GM12874 (cell line): Measurements from ENCODE around the gene PTH.

Experiments used
- TF ChIP-seq, protein P1 (sequence below): IDR thresholded peaks from 2 replicates; pipeline ENCODE4 v1.5.1; 2011; ENCODE audit warnings: low read depth, mild to moderate bottlenecking, control low read depth, low read length, moderate library complexity; ENCODE audit not compliant: insufficient read depth

PTH gene

DNA sequence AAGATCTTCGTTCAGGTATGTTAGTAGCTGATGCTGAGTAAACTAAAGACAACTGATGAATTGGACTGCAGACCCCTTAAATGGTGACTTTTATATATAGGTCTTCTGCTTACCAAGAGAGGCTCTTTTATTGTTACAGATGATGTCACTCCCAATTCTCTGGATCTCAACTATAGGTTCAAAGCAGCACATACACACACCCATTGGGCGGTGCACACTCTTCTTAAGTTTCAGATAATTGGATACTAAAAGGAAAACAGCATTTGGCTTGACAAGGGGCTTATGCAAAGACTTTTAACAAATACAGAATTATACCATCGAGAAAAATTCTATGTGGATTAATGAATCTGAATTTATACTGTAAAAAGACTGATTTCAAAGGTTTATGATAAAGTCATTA lies at the start of gene PTH:
TSS of gene PTH (minus strand) at position 69 of the 400 bp plus-strand sequence. CDS start 3,142 bp downstream, outside the sequence.
- TF ChIP-seq, protein P1, sequence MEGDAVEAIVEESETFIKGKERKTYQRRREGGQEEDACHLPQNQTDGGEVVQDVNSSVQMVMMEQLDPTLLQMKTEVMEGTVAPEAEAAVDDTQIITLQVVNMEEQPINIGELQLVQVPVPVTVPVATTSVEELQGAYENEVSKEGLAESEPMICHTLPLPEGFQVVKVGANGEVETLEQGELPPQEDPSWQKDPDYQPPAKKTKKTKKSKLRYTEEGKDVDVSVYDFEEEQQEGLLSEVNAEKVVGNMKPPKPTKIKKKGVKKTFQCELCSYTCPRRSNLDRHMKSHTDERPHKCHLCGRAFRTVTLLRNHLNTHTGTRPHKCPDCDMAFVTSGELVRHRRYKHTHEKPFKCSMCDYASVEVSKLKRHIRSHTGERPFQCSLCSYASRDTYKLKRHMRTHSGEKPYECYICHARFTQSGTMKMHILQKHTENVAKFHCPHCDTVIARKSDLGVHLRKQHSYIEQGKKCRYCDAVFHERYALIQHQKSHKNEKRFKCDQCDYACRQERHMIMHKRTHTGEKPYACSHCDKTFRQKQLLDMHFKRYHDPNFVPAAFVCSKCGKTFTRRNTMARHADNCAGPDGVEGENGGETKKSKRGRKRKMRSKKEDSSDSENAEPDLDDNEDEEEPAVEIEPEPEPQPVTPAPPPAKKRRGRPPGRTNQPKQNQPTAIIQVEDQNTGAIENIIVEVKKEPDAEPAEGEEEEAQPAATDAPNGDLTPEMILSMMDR, result no peak

DNA sequence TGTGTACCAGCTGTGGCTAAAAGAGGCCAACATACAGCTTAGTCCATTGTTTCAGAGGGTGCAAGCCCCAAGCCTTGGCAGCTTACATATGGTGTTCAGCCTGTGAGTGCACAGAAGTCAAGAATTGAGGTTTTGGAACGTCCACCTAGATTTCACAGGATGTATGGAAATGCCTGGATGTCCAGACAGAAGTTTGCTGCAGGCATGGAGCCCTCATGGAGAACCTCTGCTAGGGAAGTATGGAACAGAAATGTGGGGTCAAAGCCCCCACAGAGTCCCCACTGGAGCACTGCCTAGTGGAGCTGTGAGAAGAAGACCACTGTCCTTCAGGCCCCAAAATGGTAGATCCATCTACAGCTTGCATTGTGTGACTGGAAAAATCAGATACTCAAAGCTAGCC lies 42.2 kb upstream of the PTH start:
- TF ChIP-seq, protein P1, result no peak

DNA sequence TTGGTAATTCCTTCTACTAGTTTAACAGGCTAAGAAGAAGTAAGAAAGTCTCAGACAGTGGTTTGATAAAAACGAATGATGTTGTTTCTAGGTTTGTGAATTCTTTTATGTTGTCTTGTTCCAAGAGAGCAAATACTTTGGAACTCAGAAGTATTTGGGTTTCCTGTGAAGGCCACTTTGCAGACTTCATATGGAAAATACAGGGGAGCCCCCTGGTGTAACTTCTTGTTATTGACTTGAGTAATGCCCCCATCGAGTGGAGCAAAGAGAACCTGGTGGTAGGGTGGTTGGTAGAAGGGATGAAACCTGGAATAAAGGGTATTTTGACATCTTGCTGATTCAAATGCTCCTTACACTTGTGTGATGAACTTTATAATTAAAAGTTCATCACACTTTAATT lies 40.0 kb upstream of the PTH start:
- TF ChIP-seq, protein P1, result no peak

DNA sequence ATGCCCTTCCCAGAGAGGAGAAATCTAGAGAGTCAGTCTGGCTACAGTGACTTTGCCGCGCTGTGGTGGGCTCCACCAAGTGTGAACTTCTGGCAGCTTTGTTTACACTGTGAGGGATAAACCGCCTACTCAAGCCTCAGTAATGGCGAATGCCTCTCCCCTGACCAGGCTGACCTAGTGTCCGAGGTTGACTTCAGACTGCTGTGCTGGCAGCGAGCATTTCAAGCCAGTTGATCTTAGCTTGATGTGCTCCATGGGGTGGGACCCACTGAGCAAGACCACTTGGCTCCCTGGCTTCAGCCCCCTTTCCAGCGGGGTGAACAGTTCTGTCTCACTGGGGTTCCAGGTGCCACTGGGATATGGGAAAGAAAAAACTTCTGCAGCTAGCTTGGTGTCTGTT lies 38.6 kb upstream of the PTH start:
- TF ChIP-seq, protein P1, result no peak

DNA sequence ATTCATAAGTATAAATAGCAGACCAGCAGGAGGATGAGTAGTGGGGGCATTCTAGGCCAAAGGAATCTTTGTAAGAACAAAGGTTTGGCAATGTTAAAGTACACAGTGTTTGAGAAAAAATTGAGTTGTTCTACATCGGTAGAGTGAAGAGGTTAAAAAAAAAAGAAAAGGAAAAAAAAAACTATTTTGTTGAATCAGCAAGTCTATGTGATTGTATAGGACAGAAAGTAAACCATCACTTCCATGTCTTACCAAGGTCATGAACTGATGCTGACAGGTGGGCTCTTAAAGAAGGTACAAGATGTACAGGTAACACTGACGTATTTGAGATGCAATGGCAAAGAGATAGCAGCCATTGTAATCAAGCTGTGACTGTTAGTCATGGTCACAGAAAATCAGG lies 29.5 kb upstream of the PTH start:
- TF ChIP-seq, protein P1, result no peak

DNA sequence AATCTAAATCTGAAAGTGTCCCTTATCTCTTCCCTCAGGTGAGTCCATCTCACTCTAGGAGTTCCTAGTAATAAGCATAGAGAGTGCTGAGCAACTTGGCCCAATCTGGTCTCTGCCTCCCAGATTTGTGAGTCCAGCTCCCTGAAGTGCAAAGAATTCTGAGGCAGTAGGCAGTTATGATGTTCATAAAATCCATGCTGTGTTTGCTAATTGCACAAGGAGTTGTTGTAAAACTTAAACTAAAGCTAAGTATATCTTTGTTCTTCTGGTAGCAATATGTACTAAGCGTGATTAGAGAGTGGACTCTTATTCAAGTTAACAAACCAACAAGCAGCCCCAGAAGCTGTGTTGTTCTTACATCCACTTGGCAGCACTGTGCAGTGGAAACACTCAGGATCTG lies 7.6 kb upstream of the PTH start:
- TF ChIP-seq, protein P1, result no peak

DNA sequence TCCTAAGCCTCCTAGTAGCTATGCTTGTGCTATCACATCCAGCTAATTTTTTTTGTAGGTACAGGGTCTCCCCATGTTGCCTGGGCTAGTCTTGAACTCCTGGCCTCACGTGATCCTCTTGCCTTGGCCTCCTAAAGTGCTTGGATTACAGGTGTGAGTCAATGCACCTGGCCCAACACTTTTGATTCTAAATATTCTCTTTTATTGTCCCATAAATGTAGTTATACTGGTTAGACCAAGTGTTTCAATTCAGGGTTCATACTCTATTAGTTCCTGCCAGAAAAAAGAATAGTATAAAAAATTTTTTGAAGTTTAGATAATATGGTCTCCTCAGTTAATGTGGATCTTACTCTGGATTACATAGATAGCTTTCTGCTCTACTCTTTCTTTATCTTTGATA lies 6.7 kb upstream of the PTH start:
- TF ChIP-seq, protein P1, result no peak

DNA sequence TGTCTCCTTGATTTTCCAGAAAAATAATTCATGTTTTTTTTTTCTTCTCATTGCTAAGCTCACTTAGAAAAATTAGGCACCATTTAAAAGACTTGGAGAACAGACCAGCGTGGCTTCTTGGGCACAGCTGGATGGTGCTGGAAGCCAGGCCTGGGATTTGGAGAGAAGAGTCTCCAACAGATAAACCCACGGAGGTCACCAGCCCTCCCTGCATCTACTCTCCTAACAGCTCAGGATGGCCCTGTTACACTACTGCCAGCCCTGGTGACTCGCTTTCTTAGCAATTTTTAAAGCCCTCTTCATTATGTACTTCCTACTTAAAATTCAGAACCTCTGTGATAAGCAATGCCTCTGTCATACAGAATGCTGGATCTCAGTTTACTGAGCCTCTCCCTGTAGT lies 1.7 kb downstream of the PTH start:
- TF ChIP-seq, protein P1, result no peak
